A549 (cell line): Measurements from ENCODE around the gene LRRC19. TPM values are rescaled to one million over a fixed set of nuclear protein-coding genes. Genes with fewer than 3 reads are reported as not detected.

Experiments
- ATAC-seq, 2 experiments: fragments of 200-7000 bp in 1 of 2; fragments of >200 bp in 1 of 2; cut with Nextera tagmentation in 1 of 2; cut with Tn5 transposase in 1 of 2; 3 replicates each; pipeline versions ENCODE4 v1.8.0 to v1.9.1; 2018 to 2020; ENCODE audit warnings: mild to moderate bottlenecking in 1 of 2, moderate library complexity in 1 of 2
- CTCF ChIA-PET: fragments of 300-600 bp; sonication (Branson Sonifier 250); formaldehyde crosslinking; extraction: SDS; loops from one replicate; lab custom pipeline; 2021; ENCODE audit warnings: antibody characterized with exemption, inconsistent platforms; lab: Yijun Ruan, JAX
- POLR2A ChIA-PET: fragments of 350-600 bp; formaldehyde crosslinking; extraction: SDS; loops from one replicate; lab custom pipeline; 2021; ENCODE audit warnings: antibody characterized with exemption, inconsistent platforms; lab: Yijun Ruan, JAX
- DNase-seq, 2 experiments: peaks; one replicate each; pipeline versions ENCODE4 v3.0.0 to v3.0.0-alpha.2; 2011 to 2016; ENCODE audit warnings: low read depth in 1 of 2, low spot score in 1 of 2
- FAIRE-seq: peaks from 2 replicates; lab custom pipeline; 2011; peaks lifted over from hg19 to GRCh38; lab: Jason Lieb, UNC
- H3K27ac ChIP-seq, 2 experiments: fragments of >200 bp; sonication (Bioruptor Twin); formaldehyde crosslinking; 3 replicates each; pipeline ENCODE4 v1.5.1; 2016 to 2017
- H3K4me1 ChIP-seq: fragments of >200 bp; sonication (Bioruptor Twin); formaldehyde crosslinking; 3 replicates; pipeline ENCODE4 v1.6.1; 2016
- H3K4me2 ChIP-seq: fragments of >200 bp; sonication (Bioruptor Twin); formaldehyde crosslinking; 3 replicates; pipeline ENCODE4 v1.6.1; 2016
- H3K4me3 ChIP-seq: fragments of >200 bp; sonication (Bioruptor Twin); formaldehyde crosslinking; 3 replicates; pipeline ENCODE4 v1.5.1; 2016
- H3K9me3 ChIP-seq: fragments of >200 bp; sonication (Bioruptor Twin); formaldehyde crosslinking; 3 replicates; pipeline ENCODE4 v1.6.1; 2016
- BHLHE40 ChIP-seq: IDR thresholded peaks from 2 replicates; pipeline ENCODE4 v1.6.1; 2012; ENCODE audit warnings: low read depth, low read length, inconsistent platforms
- CBX8 ChIP-seq: fragments of 200-600 bp; sonication (generic); IDR thresholded peaks from 2 replicates; pipeline ENCODE4 v1.6.1; 2016
- CEBPB ChIP-seq, 2 experiments: fragments of >200 bp in 1 of 2; sonication (Bioruptor Twin) in 1 of 2; formaldehyde crosslinking in 1 of 2; IDR thresholded peaks; 2 replicates each; pipeline ENCODE4 v1.6.1; 2012 to 2016
- EHF ChIP-seq: fragments of 250-450 bp; sonication (Bioruptor Pico); IDR thresholded peaks from 2 replicates; pipeline ENCODE4 v1.5.0; 2020; ENCODE audit warnings: mild to moderate bottlenecking
- ELK1 ChIP-seq: fragments of 150-350 bp; IDR thresholded peaks from 2 replicates; pipeline ENCODE4 v1.6.1; 2014; ENCODE audit warnings: low read depth, mild to moderate bottlenecking, low read length
- EP300 ChIP-seq, 2 experiments: fragments of >200 bp; sonication (Bioruptor Twin); formaldehyde crosslinking; IDR thresholded peaks; 2 replicates in 1 of 2; 3 replicates in 1 of 2; pipeline ENCODE4 v1.6.1; 2016 to 2017
- FOSB ChIP-seq: fragments of 250-450 bp; sonication (Bioruptor Pico); IDR thresholded peaks from 2 replicates; pipeline ENCODE4 v1.5.0; 2020; ENCODE audit warnings: mild to moderate bottlenecking, moderate library complexity
- GATA3 ChIP-seq: IDR thresholded peaks from 2 replicates; pipeline ENCODE4 v1.6.1; 2012; ENCODE audit warnings: borderline replicate concordance
- HDAC2 ChIP-seq: fragments of 200-600 bp; sonication (generic); IDR thresholded peaks from 2 replicates; pipeline ENCODE4 v1.6.1; 2016
- HEYL ChIP-seq: fragments of 250-450 bp; sonication (Bioruptor Pico); IDR thresholded peaks from 2 replicates; pipeline ENCODE4 v1.8.0; 2021; ENCODE audit warnings: mild to moderate bottlenecking, moderate library complexity
- HOXA7 ChIP-seq: fragments of 250-450 bp; sonication (Bioruptor Pico); IDR thresholded peaks from 2 replicates; pipeline ENCODE4 v1.5.0; 2020; ENCODE audit warnings: mild to moderate bottlenecking, moderate library complexity
- HOXB13 ChIP-seq: fragments of 250-450 bp; sonication (Bioruptor Pico); IDR thresholded peaks from 2 replicates; pipeline ENCODE4 v1.5.0; 2020; ENCODE audit warnings: low read depth, mild to moderate bottlenecking, moderate library complexity
- JUN ChIP-seq, 2 experiments: fragments of >200 bp; sonication (Bioruptor Twin); formaldehyde crosslinking; IDR thresholded peaks; 2 replicates in 1 of 2; 3 replicates in 1 of 2; pipeline ENCODE4 v1.6.1; 2016 to 2017
- MYC ChIP-seq: IDR thresholded peaks from 2 replicates; pipeline ENCODE4 v1.6.1; 2012; ENCODE audit warnings: mild to moderate bottlenecking, inconsistent platforms, low read length, improper control_type of control experiment, borderline replicate concordance
- NR3C1 ChIP-seq: fragments of >200 bp; sonication (Bioruptor Twin); formaldehyde crosslinking; IDR thresholded peaks from 3 replicates; pipeline ENCODE4 v1.6.1; 2017
- PBX3 ChIP-seq: IDR thresholded peaks from 2 replicates; pipeline ENCODE4 v1.6.1; 2012
- POLR2AphosphoS2 ChIP-seq: conservative IDR thresholded peaks from 2 replicates; pipeline ENCODE4 v1.6.1; 2012; ENCODE audit warnings: low read length, improper control_type of control experiment, inconsistent platforms
- RARB ChIP-seq: fragments of 250-450 bp; sonication (Bioruptor Pico); IDR thresholded peaks from 2 replicates; pipeline ENCODE4 v1.8.0; 2021; ENCODE audit warnings: mild to moderate bottlenecking, moderate library complexity
- REST ChIP-seq: fragments of 200-600 bp; sonication (generic); IDR thresholded peaks from 2 replicates; pipeline ENCODE4 v1.6.1; 2016; ENCODE audit warnings: antibody characterized with exemption, mild to moderate bottlenecking, moderate library complexity
- RFX5 ChIP-seq: fragments of 450-650 bp; IDR thresholded peaks from 2 replicates; pipeline ENCODE4 v1.7.1; 2014; ENCODE audit warnings: antibody characterized with exemption, mild to moderate bottlenecking, moderate library complexity
- RNF2 ChIP-seq: fragments of 200-600 bp; sonication (generic); IDR thresholded peaks from 2 replicates; pipeline ENCODE4 v1.6.1; 2016; ENCODE audit warnings: low read depth, mild to moderate bottlenecking, antibody characterized with exemption, moderate library complexity, borderline replicate concordance
- SMC3 ChIP-seq: fragments of >200 bp; sonication (Bioruptor Twin); formaldehyde crosslinking; IDR thresholded peaks from 3 replicates; pipeline ENCODE4 v1.6.1; 2018; ENCODE audit warnings: inconsistent platforms
- TFCP2L1 ChIP-seq: fragments of 250-450 bp; sonication (Bioruptor Pico); IDR thresholded peaks from 2 replicates; pipeline ENCODE4 v1.5.0; 2021; ENCODE audit warnings: mild to moderate bottlenecking
- ZC3H11A ChIP-seq: fragments of 450-650 bp; IDR thresholded peaks from 2 replicates; pipeline ENCODE4 v1.6.1; 2014; ENCODE audit warnings: antibody characterized with exemption, mild to moderate bottlenecking
- ZSCAN20 ChIP-seq: fragments of 250-450 bp; sonication (Bioruptor Pico); IDR thresholded peaks from 2 replicates; pipeline ENCODE4 v1.8.0; 2022; ENCODE audit warnings: mild to moderate bottlenecking, moderate library complexity
- WGBS: methylation state at CpG from one replicate; pipeline ENCODE4 v1.1.6; 2017; ENCODE audit errors: missing lambda C conversion rate; 5-methylcytosine and 5-hydroxymethylcytosine counted together
- polyA plus RNA-seq, 4 experiments: library from polyadenylated mRNA; depleted of rRNA in 3 of 4; stranded (reverse); fragments of >200 nt; fragmentation: RNase III in 1 of 4; extraction: RNeasy Plus Mini Kit Qiagen cat#74134 plus additional on column Dnase treatment in 1 of 4; gene quantifications; 2 replicates in 3 of 4; 3 replicates in 1 of 4; pipeline ENCODE4 v1.2.3, GENCODE V29; 2011 to 2017
- TF ChIP-seq, protein P1 (sequence below): fragments of 250-450 bp; sonication (Bioruptor Pico); IDR thresholded peaks from 2 replicates; pipeline ENCODE4 v1.5.0; 2020; ENCODE audit warnings: low read depth, mild to moderate bottlenecking, moderate library complexity

LRRC19 gene
- polyA plus RNA-seq, 2 of the 4 experiments (the other 2 are of a cell fraction) = 0.09 TPM; not detected in 1

- FAIRE-seq = no peak
- H3K27ac ChIP-seq = no peak overlapping the region
- no peak overlapping the region for H3K4me2 ChIP-seq
- POLR2A ChIA-PET = no interaction called here
- no peak overlapping the region for H3K4me3 ChIP-seq
- no peak for TF ChIP-seq BHLHE40
- no peak for TF ChIP-seq HOXB13 (CRISPR knock-in tag)
- no peak for TF ChIP-seq PBX3
- TF ChIP-seq SMC3 = no peak
- TF ChIP-seq ZC3H11A = no peak
- TF ChIP-seq REST = no peak
- no peak for TF ChIP-seq EHF (CRISPR knock-in tag)
- no peak for TF ChIP-seq CEBPB (IDR thresholded peaks at IDR 0.05)
- no peak for TF ChIP-seq HDAC2
- TF ChIP-seq POLR2AphosphoS2 = no peak
- TF ChIP-seq CBX8 = no peak
- TF ChIP-seq TFCP2L1 (CRISPR knock-in tag) = no peak
- no peak for TF ChIP-seq GATA3
- no peak for TF ChIP-seq HOXA7
- no peak for TF ChIP-seq HEYL (CRISPR knock-in tag)
- TF ChIP-seq MYC = no peak
- TF ChIP-seq ELK1 = no peak
- TF ChIP-seq, all 56 proteins: peak for 0
- Histone ChIP-seq H3K9me3 (no peaks in the 10 kb centered on the region), H3K4me1 (peaks cover 19% of the 10 kb centered on the region)
- CTCF ChIA-PET = interaction anchor here (2.2 kb wide), 1 partner anchor 62 kb away, joined by 8 read pairs; the partner anchor contains the start of gene CAAP1
- DNase-seq (no peak), ATAC-seq (no peak)
- WGBS = 76% methylated on average over 3 of the region's 3 CpGs
Observed at GRCh38 chr9:26954050-26954508, 51.4 kb downstream of the LRRC19 start.

GRCh38 chr9:26951794-26952193, 53.7 kb downstream of the LRRC19 start:
- no peak for DNase-seq
- H3K4me2 ChIP-seq = no peak overlapping the region
- H3K9me3 ChIP-seq = no peaks in the 10 kb centered on the region
- CTCF ChIA-PET = interaction anchor here (0.6 to 1.5 kb wide), 2 partner anchors 24 to 441 kb away, joined by 3 to 4 read pairs; no protein-coding TSS in a partner anchor
- TF ChIP-seq JUN (IDR thresholded peaks at IDR 0.05) = no peak
- no peak for TF ChIP-seq NR3C1
- TF ChIP-seq FOSB (CRISPR knock-in tag) = no peak
- TF ChIP-seq RFX5 = no peak
- TF ChIP-seq RARB (CRISPR knock-in tag) = no peak
- TF ChIP-seq TFCP2L1 (CRISPR knock-in tag) = no peak
- TF ChIP-seq, protein P1, sequence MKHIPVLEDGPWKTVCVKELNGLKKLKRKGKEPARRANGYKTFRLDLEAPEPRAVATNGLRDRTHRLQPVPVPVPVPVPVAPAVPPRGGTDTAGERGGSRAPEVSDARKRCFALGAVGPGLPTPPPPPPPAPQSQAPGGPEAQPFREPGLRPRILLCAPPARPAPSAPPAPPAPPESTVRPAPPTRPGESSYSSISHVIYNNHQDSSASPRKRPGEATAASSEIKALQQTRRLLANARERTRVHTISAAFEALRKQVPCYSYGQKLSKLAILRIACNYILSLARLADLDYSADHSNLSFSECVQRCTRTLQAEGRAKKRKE (CRISPR knock-in tag) = no peak
- TF ChIP-seq ZSCAN20 = no peak
- no peak for TF ChIP-seq ZC3H11A
- no peak for TF ChIP-seq EP300 (IDR thresholded peaks at IDR 0.05)
- TF ChIP-seq SMC3 = no peak
- TF ChIP-seq RNF2 = no peak
- TF ChIP-seq MYC = no peak
- POLR2A ChIA-PET = no interaction called here
- 52% methylated on average over 3 of the region's 3 CpGs for WGBS
- FAIRE-seq = no peak
- H3K4me3 ChIP-seq = no peak overlapping the region
- no peak overlapping the region for H3K27ac ChIP-seq
- H3K4me1 ChIP-seq = peaks cover 15% of the 10 kb centered on the region
- no peak for ATAC-seq
